Thyroid gland (tissue), 4 donors: ENCODE data around the gene RHOBTB1.

Experiments
- CTCF ChIP-seq, 6 experiments: fragments of 200-600 bp in 3 of 6; fragments of 450-650 bp in 3 of 6; sonication (generic) in 3 of 6; IDR thresholded peaks; one replicate each; pipeline ENCODE4 v1.5.1; 2016 to 2019; ENCODE audit warnings: antibody characterized with exemption in 6 of 6, mild to moderate bottlenecking in 2 of 6, inconsistent platforms in 1 of 6, moderate library complexity in 1 of 6
- POLR2A ChIP-seq, 2 donors: fragments of 450-650 bp; IDR thresholded peaks; one replicate each; pipeline ENCODE4 v1.6.1; 2017; ENCODE audit warnings: antibody characterized with exemption in 2 of 2, mild to moderate bottlenecking in 2 of 2, moderate library complexity in 1 of 2

- no peak for TF ChIP-seq POLR2A (IDR thresholded peaks at IDR 0.05)
- TF ChIP-seq CTCF (IDR thresholded peaks at IDR 0.05), result no peak
These were observed 90.9 kb downstream of the RHOBTB1 start for GRCh38 chr10:60853107-60853506.
